K562 (cell line): ENCODE results near the gene CDC42EP2. TPM values are rescaled to one million over a fixed set of nuclear protein-coding genes. Genes with fewer than 3 reads are reported as not detected.

Experiments
- ATAC-seq: fragments of 200-7000 bp; cut with Tn5 transposase; 3 replicates; pipeline ENCODE4 v1.9.1; 2020; ENCODE audit warnings: moderate library complexity
- BruUV-seq: library from RNA; stranded (reverse); fragments of 400-500 nt; replicated peaks from 2 replicates; lab custom pipeline; 2021; lab: Mats Ljungman, UMichigan
- CTCF ChIA-PET: fragments of 300-600 bp; formaldehyde crosslinking; extraction: SDS; loops from one replicate; lab custom pipeline; 2021; ENCODE audit warnings: low intra/inter-chr PET ratio; lab: Yijun Ruan, JAX
- POLR2A ChIA-PET: fragments of 300-600, 350-650 bp; sonication (Branson Sonifier 250); formaldehyde crosslinking; extraction: SDS; loops from one replicate; lab custom pipeline; 2021; ENCODE audit warnings: antibody characterized with exemption, inconsistent platforms; lab: Yijun Ruan, JAX
- DNase-seq, 4 experiments: peaks; one replicate each; pipeline versions ENCODE4 v3.0.0 to v3.0.0-alpha.2; 2011 to 2018; ENCODE audit warnings: low spot score in 3 of 4, mixed read lengths in 3 of 4; ENCODE audit errors: extremely low read depth in 1 of 4
- FAIRE-seq: peaks from 2 replicates; lab custom pipeline; 2011; peaks lifted over from hg19 to GRCh38; lab: Jason Lieb, UNC
- H2AFZ ChIP-seq: 2 replicates; pipeline ENCODE4 v1.6.0; 2011; ENCODE audit warnings: low read depth, low read length, control low read depth, inconsistent platforms
- H3K27ac ChIP-seq: fragments of 200-600 bp; 3 replicates; pipeline ENCODE4 v1.8.0; 2011; ENCODE audit warnings: low read depth, mild to moderate bottlenecking, control low read depth, inconsistent platforms, low read length, moderate library complexity, mixed read lengths; ENCODE audit errors: extremely low read depth
- H3K27me3 ChIP-seq, 2 experiments: fragments of 300-600 bp in 1 of 2; 2 replicates in 1 of 2; 3 replicates in 1 of 2; pipeline versions ENCODE4 v1.6.0 to v1.8.0; 2011; ENCODE audit warnings: inconsistent platforms in 2 of 2, low read length in 2 of 2, mild to moderate bottlenecking in 1 of 2, mixed read lengths in 1 of 2, moderate library complexity in 1 of 2; ENCODE audit not compliant: control insufficient read depth in 2 of 2, insufficient read depth in 2 of 2
- H3K36me3 ChIP-seq: fragments of 300-600 bp; 3 replicates; pipeline ENCODE4 v1.8.0; 2011; ENCODE audit warnings: mild to moderate bottlenecking, low read length, inconsistent platforms; ENCODE audit not compliant: control insufficient read depth, insufficient read depth
- H3K4me1 ChIP-seq, 2 experiments: fragments of 200-600 bp in 1 of 2; replicated peaks in 1 of 2; 2 replicates in 1 of 2; 3 replicates in 1 of 2; pipeline versions ENCODE4 v1.5.1 to v1.8.0; 2011; ENCODE audit warnings: inconsistent platforms in 2 of 2, low read length in 2 of 2, mild to moderate bottlenecking in 1 of 2, mixed read lengths in 1 of 2, moderate library complexity in 1 of 2; ENCODE audit not compliant: control insufficient read depth in 2 of 2, insufficient read depth in 2 of 2
- H3K4me2 ChIP-seq: 2 replicates; pipeline ENCODE4 v1.6.1; 2011; ENCODE audit warnings: low read length, control low read depth, inconsistent platforms, mixed read lengths; ENCODE audit not compliant: insufficient read depth
- H3K4me3 ChIP-seq: fragments of 200-600 bp; sonication (generic), shearing (Covaris generic); 2 replicates; pipeline ENCODE4 v1.5.1; 2016; ENCODE audit warnings: control low read depth, inconsistent platforms
- H3K79me2 ChIP-seq: fragments of 200-600 bp; 3 replicates; pipeline ENCODE4 v1.8.0; 2011; ENCODE audit warnings: low read length, inconsistent platforms; ENCODE audit not compliant: control insufficient read depth, insufficient read depth
- H3K9ac ChIP-seq, 2 experiments: 2 replicates each; pipeline versions ENCODE4 v1.6.0 to v1.6.1; 2011; ENCODE audit warnings: low read depth in 2 of 2, low read length in 2 of 2, control low read depth in 1 of 2, inconsistent platforms in 1 of 2, mild to moderate bottlenecking in 1 of 2, mixed read lengths in 1 of 2; ENCODE audit not compliant: insufficient read depth in 1 of 2
- H3K9me1 ChIP-seq: one replicate; pipeline ENCODE4 v1.6.0; 2011; ENCODE audit warnings: inconsistent platforms, mild to moderate bottlenecking, low read length, moderate library complexity; ENCODE audit not compliant: control insufficient read depth, insufficient read depth
- H3K9me3 ChIP-seq: replicated peaks from 2 replicates; pipeline ENCODE4 v1.5.1; 2011; ENCODE audit warnings: low read depth, low read length, inconsistent platforms; ENCODE audit not compliant: control insufficient read depth, insufficient read depth
- H4K20me1 ChIP-seq: replicated peaks from 2 replicates; pipeline ENCODE4 v1.6.1; 2011; ENCODE audit warnings: low read length, inconsistent platforms, mixed read lengths; ENCODE audit not compliant: control insufficient read depth, insufficient read depth
- DPF2 ChIP-seq: fragments of 450-650 bp; IDR thresholded peaks from 2 replicates; pipeline ENCODE4 v1.6.1; 2016
- HNRNPK ChIP-seq: fragments of 200-400 bp; formaldehyde crosslinking; IDR thresholded peaks from one replicate; pipeline ENCODE4 v1.6.1; 2018; ENCODE audit warnings: mild to moderate bottlenecking, low read depth, low read length; ENCODE audit not compliant: poor library complexity, severe bottlenecking
- PTBP1 ChIP-seq: fragments of 200-400 bp; formaldehyde crosslinking; IDR thresholded peaks from 2 replicates; pipeline ENCODE4 v1.6.1; 2017; ENCODE audit warnings: low read depth, low read length
- RBFOX2 ChIP-seq: fragments of 200-400 bp; formaldehyde crosslinking; IDR thresholded peaks from 2 replicates; pipeline ENCODE4 v1.6.1; 2017; ENCODE audit warnings: low read depth, mild to moderate bottlenecking, low read length, moderate library complexity
- RUNX1 ChIP-seq: sonication (generic); IDR thresholded peaks from 2 replicates; pipeline ENCODE4 v1.6.1; 2016; ENCODE audit warnings: antibody characterized with exemption, low read depth
- SMARCA4 ChIP-seq: fragments of 450-650 bp; IDR thresholded peaks from 2 replicates; pipeline ENCODE4 v1.6.1; 2016
- ZHX1 ChIP-seq: fragments of 150-350 bp; conservative IDR thresholded peaks from 2 replicates; pipeline ENCODE4 v1.6.1; 2014; ENCODE audit warnings: low read length
- ZNF140 ChIP-seq: fragments of 250-450 bp; sonication (Bioruptor Pico); IDR thresholded peaks from 2 replicates; pipeline ENCODE4 v1.8.0; 2021; ENCODE audit warnings: moderate library complexity, mild to moderate bottlenecking, inconsistent platforms
- ZNF253 ChIP-seq: fragments of 250-450 bp; sonication (Bioruptor Pico); conservative IDR thresholded peaks from 2 replicates; pipeline ENCODE4 v1.6.1; 2021; ENCODE audit warnings: mild to moderate bottlenecking
- ZNF347 ChIP-seq: fragments of 450-650 bp; formaldehyde crosslinking; IDR thresholded peaks from 2 replicates; pipeline ENCODE4 v1.4.0; 2020; ENCODE audit warnings: low read depth, mild to moderate bottlenecking, moderate library complexity
- WGBS: fragments of 100-300 bp; shearing (Covaris generic); methylation state at CpG from one replicate; pipeline ENCODE4 v1.1.6; 2016; ENCODE audit warnings: low coverage, mixed read lengths; ENCODE audit not compliant: insufficient coverage; ENCODE audit errors: missing lambda C conversion rate; 5-methylcytosine and 5-hydroxymethylcytosine counted together
- in situ Hi-C: fragments of 300-500 bp; cut with MboI; formaldehyde crosslinking; loops from 4 replicates; pipeline ENCODE4 v1.15.0; 2018; ENCODE audit warnings: inconsistent platforms, mixed read lengths
- intact Hi-C: fragments of 100-400 bp; cut with micrococcal nuclease; formaldehyde crosslinking; loops from 2 replicates; pipeline ENCODE4 v1.14.2; 2022
- polyA plus RNA-seq, 8 experiments: library from polyadenylated mRNA; depleted of rRNA in 4 of 8; stranded (reverse) in 5 of 8; unstranded in 3 of 8; fragments of >200 nt; fragmentation: Nextera tagmentation in 2 of 8; fragmentation: Illumina TruSeq in 1 of 8; extraction: Ambion mirVana in 2 of 8; extraction: Trizol in 1 of 8; gene quantifications; 2 replicates each; pipeline versions ENCODE4 v1.2.1 to v1.2.3, GENCODE V29; 2011 to 2014; ENCODE audit warnings: inconsistent platforms in 1 of 8, missing spikeins in 1 of 8
- total RNA-seq, 7 experiments: library from RNA; depleted of rRNA in 6 of 7; stranded (reverse); fragments of >200 nt in 6 of 7; fragmentation: Illumina TruSeq in 2 of 7; extraction: Trizol in 2 of 7; gene quantifications; 2 replicates each; pipeline versions ENCODE4 v1.2.1 to v1.2.3, GENCODE V29; 2011 to 2021; ENCODE audit warnings: low replicate concordance in 1 of 7
- TF ChIP-seq, protein P1 (sequence below), 2 experiments: fragments of 450-650 bp in 1 of 2; sonication (generic) in 1 of 2; formaldehyde crosslinking in 1 of 2; IDR thresholded peaks; 2 replicates each; pipeline versions ENCODE4 v1.7.1 to v1.9.0; 2016 to 2022; ENCODE audit warnings: inconsistent platforms in 1 of 2, mild to moderate bottlenecking in 1 of 2, missing genetic modification reagents in 1 of 2

The CDC42EP2 gene
- total and polyA plus RNA-seq, 9 of the 15 experiments (the other 6 are each of a cell fraction or from before 2014, with no cell fraction given) = 0.27 to 3.5 (median 0.83) TPM; not detected in 1

DNA sequence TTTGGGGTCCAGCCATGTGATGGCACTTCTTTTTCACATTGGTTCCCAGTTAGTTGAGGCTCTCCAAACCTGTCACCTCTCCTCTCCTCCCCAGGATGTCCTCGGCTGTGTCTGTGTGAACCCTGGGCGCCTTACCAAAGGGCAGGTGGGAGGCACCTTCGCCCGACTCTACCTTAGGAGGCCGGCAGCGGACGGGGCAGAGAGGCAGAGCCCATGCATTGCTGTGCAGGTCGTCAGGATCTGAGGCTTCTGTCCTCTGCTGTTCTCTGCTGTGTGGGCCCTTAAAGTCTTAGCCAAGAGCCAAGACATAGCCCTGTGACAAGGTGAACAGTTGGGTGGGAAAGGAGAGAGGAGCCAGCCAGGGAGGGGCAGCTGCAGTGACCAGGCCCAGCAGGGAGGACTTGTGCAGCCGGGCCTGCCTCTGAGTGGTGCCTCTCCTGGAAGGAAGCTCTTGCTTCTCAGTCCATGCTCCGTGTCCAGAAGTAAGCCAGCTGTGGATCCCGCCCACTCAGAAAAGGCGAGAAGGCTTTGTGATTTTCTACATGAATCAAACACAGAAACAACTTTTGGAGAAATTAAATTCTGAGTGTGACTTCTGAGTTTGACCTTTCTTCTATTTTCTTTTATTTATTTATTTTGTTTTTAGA lies 17.5 kb upstream of the CDC42EP2 start:
- peaks cover 75% of the 10 kb centered on the region for H3K36me3 ChIP-seq
- ChIA-PET POLR2A (interaction anchor here (0.6 to 2.9 kb wide), 5 partner anchors 11 to 256 kb away, joined by 3 to 17 read pairs (median 4); partner anchors contain the start of gene POLA2), CTCF (no interaction called here)
- peaks cover 6% of the 10 kb centered on the region for H4K20me1 ChIP-seq
- intact Hi-C loops = no loop called here
- FAIRE-seq (no peak), DNase-seq (no peak), ATAC-seq (no peak)
- no peak overlapping the region for H2AFZ ChIP-seq
- no peaks in the 10 kb centered on the region for H3K9me1 ChIP-seq
- no peak overlapping the region for H3K9ac ChIP-seq
- no peaks in the 10 kb centered on the region for H3K27me3 ChIP-seq
- in situ Hi-C loops = no loop called here
- H3K9me3 ChIP-seq = no peaks in the 10 kb centered on the region
- WGBS = 77% methylated on average over 12 of the region's 12 CpGs
- no peak overlapping the region for H3K4me2 ChIP-seq
- H3K27ac ChIP-seq = no peak overlapping the region
- peaks cover 13 to 15% of the 10 kb centered on the region in 2 experiments; a peak in 4 of 5 replicates for H3K4me1 ChIP-seq
- no TSS peak for BruUV-seq
- H3K4me3 ChIP-seq = no peak overlapping the region
- no peaks in the 10 kb centered on the region for H3K79me2 ChIP-seq
- TF ChIP-seq HNRNPK = no peak
- no peak for TF ChIP-seq RBFOX2
- no peak for TF ChIP-seq ZNF347 (CRISPR knock-in tag)
- TF ChIP-seq, protein P1, sequence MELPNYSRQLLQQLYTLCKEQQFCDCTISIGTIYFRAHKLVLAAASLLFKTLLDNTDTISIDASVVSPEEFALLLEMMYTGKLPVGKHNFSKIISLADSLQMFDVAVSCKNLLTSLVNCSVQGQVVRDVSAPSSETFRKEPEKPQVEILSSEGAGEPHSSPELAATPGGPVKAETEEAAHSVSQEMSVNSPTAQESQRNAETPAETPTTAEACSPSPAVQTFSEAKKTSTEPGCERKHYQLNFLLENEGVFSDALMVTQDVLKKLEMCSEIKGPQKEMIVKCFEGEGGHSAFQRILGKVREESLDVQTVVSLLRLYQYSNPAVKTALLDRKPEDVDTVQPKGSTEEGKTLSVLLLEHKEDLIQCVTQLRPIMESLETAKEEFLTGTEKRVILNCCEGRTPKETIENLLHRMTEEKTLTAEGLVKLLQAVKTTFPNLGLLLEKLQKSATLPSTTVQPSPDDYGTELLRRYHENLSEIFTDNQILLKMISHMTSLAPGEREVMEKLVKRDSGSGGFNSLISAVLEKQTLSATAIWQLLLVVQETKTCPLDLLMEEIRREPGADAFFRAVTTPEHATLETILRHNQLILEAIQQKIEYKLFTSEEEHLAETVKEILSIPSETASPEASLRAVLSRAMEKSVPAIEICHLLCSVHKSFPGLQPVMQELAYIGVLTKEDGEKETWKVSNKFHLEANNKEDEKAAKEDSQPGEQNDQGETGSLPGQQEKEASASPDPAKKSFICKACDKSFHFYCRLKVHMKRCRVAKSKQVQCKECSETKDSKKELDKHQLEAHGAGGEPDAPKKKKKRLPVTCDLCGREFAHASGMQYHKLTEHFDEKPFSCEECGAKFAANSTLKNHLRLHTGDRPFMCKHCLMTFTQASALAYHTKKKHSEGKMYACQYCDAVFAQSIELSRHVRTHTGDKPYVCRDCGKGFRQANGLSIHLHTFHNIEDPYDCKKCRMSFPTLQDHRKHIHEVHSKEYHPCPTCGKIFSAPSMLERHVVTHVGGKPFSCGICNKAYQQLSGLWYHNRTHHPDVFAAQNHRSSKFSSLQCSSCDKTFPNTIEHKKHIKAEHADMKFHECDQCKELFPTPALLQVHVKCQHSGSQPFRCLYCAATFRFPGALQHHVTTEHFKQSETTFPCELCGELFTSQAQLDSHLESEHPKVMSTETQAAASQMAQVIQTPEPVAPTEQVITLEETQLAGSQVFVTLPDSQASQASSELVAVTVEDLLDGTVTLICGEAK (IDR thresholded peaks at IDR 0.05) = no peak
- TF ChIP-seq, protein P1 (CRISPR knock-in tag; IDR thresholded peaks at IDR 0.05) = no peak
- no peak for TF ChIP-seq ZNF253
- no peak for TF ChIP-seq RUNX1
- no peak for TF ChIP-seq ZHX1
- TF ChIP-seq PTBP1 = no peak
- no peak for TF ChIP-seq ZNF140 (CRISPR knock-in tag)
- no peak for TF ChIP-seq SMARCA4
- TF ChIP-seq DPF2 = no peak
